T-cell (primary cell): ENCODE measurements around the gene FASTK. TPM values are rescaled to one million over a fixed set of nuclear protein-coding genes. Genes with fewer than 3 reads are reported as not detected.
A peak's percentile ranks its signal among the peaks of the same experiment; 100 is the strongest.

Source experiments
- ATAC-seq, 4 experiments: fragments of 200-7000 bp in 3 of 4; fragments of 150-1000 bp in 1 of 4; cut with Tn5 transposase; replicated peaks in 1 of 4; 1 replicate in 3 of 4; 2 replicates in 1 of 4; pipeline ENCODE4 v1.10.0; 2021; ENCODE audit warnings: moderate library complexity in 3 of 4, mild to moderate bottlenecking in 2 of 4, moderate number of reproducible peaks in 1 of 4
- CTCF ChIA-PET, 2 donors: fragments of 300-600 bp; sonication (Branson Sonifier 250); formaldehyde crosslinking; loops; one replicate each; lab custom pipeline; 2022; ENCODE audit warnings: antibody characterized with exemption in 2 of 2; lab: Charles Lee
- POLR2A ChIA-PET, 2 donors: fragments of 300-600 bp; sonication (Branson Sonifier 250); formaldehyde crosslinking; loops; one replicate each; lab custom pipeline; 2022; ENCODE audit warnings: antibody characterized with exemption in 2 of 2; lab: Charles Lee
- DNase-seq, 35 experiments: peaks; one replicate each; pipeline versions ENCODE4 v3.0.0 to v3.0.0-alpha.2; 2013 to 2023
- H3K27ac ChIP-seq: one replicate; pipeline ENCODE4 v1.5.1; 2013; ENCODE audit warnings: low read length
- H3K27me3 ChIP-seq, 2 experiments: replicated peaks in 1 of 2; 1 replicate in 1 of 2; 2 replicates in 1 of 2; pipeline versions ENCODE4 v1.6.1 to v1.7.0; 2013; ENCODE audit warnings: low read length in 1 of 2, mixed read lengths in 1 of 2; ENCODE audit not compliant: control insufficient read depth in 2 of 2, insufficient read depth in 2 of 2; ENCODE audit errors: extremely low read depth in 1 of 2
- H3K36me3 ChIP-seq, 2 donors: 1 replicate in 1 of 2; 2 replicates in 1 of 2; pipeline versions ENCODE4 v1.6.1 to v1.7.0; 2013; ENCODE audit warnings: low read length in 1 of 2; ENCODE audit not compliant: control insufficient read depth in 2 of 2, insufficient read depth in 1 of 2; ENCODE audit errors: extremely low read depth in 1 of 2
- H3K4me1 ChIP-seq, 2 experiments: 1 replicate in 1 of 2; 2 replicates in 1 of 2; pipeline versions ENCODE4 v1.6.1 to v1.7.0; 2013; ENCODE audit warnings: low read length in 2 of 2, mixed read lengths in 1 of 2; ENCODE audit not compliant: insufficient read depth in 2 of 2, control insufficient read depth in 1 of 2; ENCODE audit errors: extremely low read depth in 1 of 2
- H3K4me3 ChIP-seq, 2 donors: 1 replicate in 1 of 2; 2 replicates in 1 of 2; pipeline versions ENCODE4 v1.5.1 to v1.7.0; 2013; ENCODE audit warnings: mild to moderate bottlenecking in 2 of 2, low read length in 1 of 2, moderate library complexity in 1 of 2; ENCODE audit not compliant: control insufficient read depth in 1 of 2; ENCODE audit errors: extremely low read depth in 1 of 2
- H3K9me3 ChIP-seq: 2 replicates; pipeline ENCODE4 v1.7.0; 2013
- H3K27ac Mint-ChIP-seq, 2 donors: one replicate each; pipeline ENCODE4 v1.8.0; 2020 to 2021; ENCODE audit warnings: mild to moderate bottlenecking in 2 of 2, mixed read lengths in 2 of 2
- H3K27me3 Mint-ChIP-seq, 2 donors: one replicate each; pipeline ENCODE4 v1.8.0; 2021 to 2022; ENCODE audit warnings: mixed read lengths in 2 of 2
- H3K36me3 Mint-ChIP-seq: one replicate; pipeline ENCODE4 v1.8.0; 2021; ENCODE audit warnings: mixed read lengths
- H3K4me1 Mint-ChIP-seq, 3 donors: one replicate each; pipeline ENCODE4 v1.8.0; 2020 to 2022; ENCODE audit warnings: mixed read lengths in 3 of 3, mild to moderate bottlenecking in 1 of 3
- H3K4me3 Mint-ChIP-seq, 3 donors: one replicate each; pipeline ENCODE4 v1.8.0; 2020 to 2022; ENCODE audit warnings: mild to moderate bottlenecking in 3 of 3, mixed read lengths in 3 of 3, moderate library complexity in 3 of 3
- H3K9me3 Mint-ChIP-seq, 3 donors: one replicate each; pipeline ENCODE4 v1.8.0; 2020 to 2022; ENCODE audit warnings: mixed read lengths in 3 of 3
- WGBS: methylation state at CpG from one replicate; pipeline ENCODE4 v1.1.5; 2013; ENCODE audit warnings: missing lambda C conversion rate; ENCODE audit not compliant: insufficient coverage; 5-methylcytosine and 5-hydroxymethylcytosine counted together
- total RNA-seq, 35 experiments: library from RNA in 6 of 35; stranded (reverse) in 6 of 35; fragments of 120-200 nt in 1 of 35; gene quantifications; one replicate each; pipeline versions ENCODE4 v1.2.1 to v1.2.4 and lab custom pipeline; 2013 to 2026

Gene FASTK
- total RNA-seq, 5 donors from 2014 or later (not counting 1 experiment from before 2014, with no cell fraction given): 98.8 to 157 (median 151) TPM

DNA sequence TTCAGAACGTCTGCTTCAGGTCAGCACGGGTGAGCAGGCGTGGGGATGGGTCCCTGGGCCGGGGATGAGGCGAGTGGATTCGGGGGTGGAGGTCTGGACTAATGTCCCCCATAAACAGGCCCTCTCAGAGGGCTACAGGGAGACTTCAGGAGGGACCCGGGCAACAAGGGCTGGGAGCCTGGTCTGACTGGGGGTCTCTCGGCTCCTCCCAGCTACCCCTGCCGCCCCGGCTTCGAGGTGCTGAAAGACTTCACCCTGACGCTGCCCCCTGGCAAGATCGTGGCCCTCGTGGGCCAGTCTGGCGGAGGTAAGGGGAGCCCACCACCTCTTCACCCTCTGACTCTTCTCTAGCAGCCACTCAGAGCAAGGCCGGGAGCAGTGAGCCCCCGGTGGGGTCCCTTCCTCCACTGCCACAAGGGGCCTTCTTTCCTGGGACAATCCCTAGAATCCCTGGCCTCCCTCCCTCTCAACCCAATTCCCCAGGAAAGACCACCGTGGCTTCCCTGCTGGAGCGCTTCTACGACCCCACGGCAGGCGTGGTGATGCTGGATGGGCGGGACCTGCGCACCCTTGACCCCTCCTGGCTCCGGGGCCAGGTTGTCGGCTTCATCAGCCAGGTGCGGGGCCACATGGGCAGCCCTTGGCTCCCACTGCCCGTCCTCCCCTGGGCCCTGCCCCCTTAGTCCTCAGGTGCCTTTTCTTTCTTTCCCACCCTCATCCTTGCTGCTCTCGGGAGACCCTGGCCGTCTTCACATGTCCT is 39.8 kb downstream of the FASTK start:
- Mint-ChIP-seq H3K9me3 (no peaks in the 10 kb centered on the region), H3K4me3 (no peak overlapping the region), H3K27me3 (no peaks in the 10 kb centered on the region), H3K27ac (no peak overlapping the region), H3K36me3 (peaks cover 21% of the 10 kb centered on the region), H3K4me1 (peaks cover 0 to 12% (median 9%) of the 10 kb centered on the region in 3 donors)
- Histone ChIP-seq H3K4me1 (peaks cover 0 to 10% of the 10 kb centered on the region in 2 experiments), H3K9me3 (no peaks in the 10 kb centered on the region), H3K4me3 (no peak overlapping the region), H3K27me3 (no peaks in the 10 kb centered on the region), H3K27ac (no peak overlapping the region), H3K36me3 (peaks cover 17 to 35% of the 10 kb centered on the region in 2 donors)
- DNase-seq (no peak), ATAC-seq (no peak)
- ChIA-PET POLR2A (no interaction called here), CTCF (no interaction called here)
- WGBS: 95% methylated on average over 27 of the region's 30 CpGs

- Mint-ChIP-seq H3K36me3 (peaks cover 17% of the 10 kb centered on the region), H3K27me3 (no peaks in the 10 kb centered on the region), H3K4me3 (no peak overlapping the region), H3K27ac (no peak overlapping the region), H3K4me1 (peaks cover 0 to 12% (median 9%) of the 10 kb centered on the region in 3 donors), H3K9me3 (no peaks in the 10 kb centered on the region)
- ChIA-PET POLR2A (no interaction called here), CTCF (interaction anchor here in 1 of 2 donors (0.8 kb wide), 1 partner anchor 22 kb away, joined by 3 read pairs; no protein-coding TSS in a partner anchor)
- Histone ChIP-seq H3K4me1 (peaks cover 0 to 10% of the 10 kb centered on the region in 2 experiments), H3K9me3 (no peaks in the 10 kb centered on the region), H3K27ac (no peak overlapping the region), H3K27me3 (no peaks in the 10 kb centered on the region), H3K36me3 (peaks cover 17 to 42% of the 10 kb centered on the region in 2 donors), H3K4me3 (no peak overlapping the region)
- ATAC-seq (no peak), DNase-seq (no peak)
- WGBS: 71% methylated on average over 12 of the region's 18 CpGs
These were observed 40.6 kb downstream of the FASTK start for GRCh38 chr7:151039850-151040548.

- Mint-ChIP-seq H3K27me3 (no peaks in the 10 kb centered on the region), H3K4me1 (peaks cover 0 to 12% (median 9%) of the 10 kb centered on the region in 3 donors), H3K27ac (peak overlapping the region; percentile 46 to 48), H3K9me3 (no peaks in the 10 kb centered on the region), H3K36me3 (peaks cover 17% of the 10 kb centered on the region), H3K4me3 (no peak overlapping the region)
- CTCF ChIA-PET: interaction anchor here in 1 of 2 donors (0.8 kb wide), 1 partner anchor 21 kb away, joined by 3 read pairs; no protein-coding TSS in a partner anchor
- peak in 4 of 35 experiments; percentile 26 to 43 (median 33) for DNase-seq
- no peak overlapping the region for H3K4me3 ChIP-seq
- POLR2A ChIA-PET: no interaction called here
- no peaks in the 10 kb centered on the region for H3K27me3 ChIP-seq
- no peaks in the 10 kb centered on the region for H3K9me3 ChIP-seq
- H3K4me1 ChIP-seq: peaks cover 0 to 10% of the 10 kb centered on the region in 2 experiments
- peaks cover 17 to 45% of the 10 kb centered on the region in 2 donors for H3K36me3 ChIP-seq
- no peak overlapping the region for H3K27ac ChIP-seq
- WGBS: 73% methylated on average over 5 of the region's 12 CpGs
- peak; percentile 29 to 57 (median 38) for ATAC-seq
These were observed 41.4 kb downstream of the FASTK start for GRCh38 chr7:151038951-151039849.

DNA sequence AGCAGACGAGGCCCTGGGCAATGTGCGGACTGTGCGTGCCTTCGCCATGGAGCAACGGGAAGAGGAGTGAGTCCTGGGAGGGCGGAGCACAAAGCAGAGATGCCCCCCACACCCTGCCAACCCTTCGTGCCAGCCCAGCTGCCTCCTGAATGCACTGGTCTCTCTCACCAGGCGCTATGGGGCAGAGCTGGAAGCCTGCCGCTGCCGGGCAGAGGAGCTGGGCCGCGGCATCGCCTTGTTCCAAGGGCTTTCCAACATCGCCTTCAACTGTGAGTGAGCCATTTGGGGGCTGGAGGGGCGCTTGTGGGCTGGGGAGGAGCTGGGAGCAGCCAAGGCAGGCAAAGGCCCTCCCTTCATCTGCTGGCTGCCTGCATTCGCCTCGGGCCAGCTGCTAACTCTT is 44.7 kb downstream of the FASTK start:
- peaks cover 9% of the 10 kb centered on the region for H3K36me3 Mint-ChIP-seq
- ChIA-PET POLR2A (no interaction called here), CTCF (no interaction called here)
- H3K27ac ChIP-seq: no peak overlapping the region
- no peak for DNase-seq
- no peak overlapping the region for H3K4me3 Mint-ChIP-seq
- no peaks in the 10 kb centered on the region for H3K9me3 Mint-ChIP-seq
- no peak for ATAC-seq
- 97% methylated on average over 15 of the region's 17 CpGs for WGBS
- H3K9me3 ChIP-seq: no peaks in the 10 kb centered on the region
- peaks cover 9 to 20% (median 11%) of the 10 kb centered on the region in 3 donors for H3K4me1 Mint-ChIP-seq
- no peaks in the 10 kb centered on the region for H3K27me3 Mint-ChIP-seq
- peaks cover 20 to 48% of the 10 kb centered on the region in 2 donors for H3K36me3 ChIP-seq
- H3K4me3 ChIP-seq: no peak overlapping the region
- no peak overlapping the region for H3K27ac Mint-ChIP-seq
- no peaks in the 10 kb centered on the region for H3K27me3 ChIP-seq
- peaks cover 0 to 10% of the 10 kb centered on the region in 2 experiments for H3K4me1 ChIP-seq

DNA sequence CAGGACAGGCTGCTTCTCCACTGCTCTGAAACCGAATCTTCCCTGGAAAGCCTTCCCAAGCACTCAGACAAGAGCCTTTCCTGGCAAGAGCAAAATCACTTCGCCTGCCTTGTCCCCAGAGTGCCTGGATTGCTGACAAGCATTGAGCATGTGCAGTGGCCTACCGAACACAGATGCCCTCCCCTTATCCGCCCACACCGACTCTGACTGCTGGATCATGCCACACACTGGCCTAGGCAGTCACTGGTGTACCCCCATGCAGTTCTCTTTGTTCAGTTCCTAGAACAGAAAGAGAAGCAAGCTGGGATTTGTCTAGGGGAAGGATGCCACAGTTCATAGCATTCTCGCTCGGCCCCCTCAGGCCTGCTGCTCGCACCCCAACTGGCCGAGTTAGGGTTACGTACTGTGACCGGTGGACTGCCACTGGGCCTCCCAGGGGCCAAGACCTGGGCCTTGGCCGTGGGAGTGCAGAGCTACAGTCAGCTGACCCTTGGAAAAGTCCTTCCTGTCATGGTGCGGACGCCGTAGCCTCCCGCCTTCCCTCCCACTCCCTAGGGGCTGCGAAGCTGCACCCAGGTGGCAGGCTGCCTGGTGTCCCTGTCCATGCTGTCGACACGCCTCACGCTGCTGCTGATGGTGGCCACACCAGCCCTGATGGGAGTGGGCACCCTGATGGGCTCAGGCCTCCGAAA is 45.4 kb downstream of the FASTK start:
- ATAC-seq (no peak), DNase-seq (no peak)
- Histone ChIP-seq H3K4me3 (no peak overlapping the region), H3K4me1 (peaks cover 0 to 10% of the 10 kb centered on the region in 2 experiments), H3K27ac (no peak overlapping the region), H3K27me3 (no peaks in the 10 kb centered on the region), H3K36me3 (peaks cover 18 to 48% of the 10 kb centered on the region in 2 donors), H3K9me3 (no peaks in the 10 kb centered on the region)
- ChIA-PET CTCF (no interaction called here), POLR2A (no interaction called here)
- peaks cover 9% of the 10 kb centered on the region for H3K36me3 Mint-ChIP-seq
- H3K27ac Mint-ChIP-seq: no peak overlapping the region
- no peaks in the 10 kb centered on the region for H3K27me3 Mint-ChIP-seq
- H3K4me3 Mint-ChIP-seq: no peak overlapping the region
- no peaks in the 10 kb centered on the region for H3K9me3 Mint-ChIP-seq
- H3K4me1 Mint-ChIP-seq: peaks cover 9 to 21% (median 12%) of the 10 kb centered on the region in 3 donors
- WGBS: 89% methylated on average over 15 of the region's 21 CpGs
